IPS-20b (cell line): ENCODE measurements around the gene MEGF9.
"Not testable (repeated sequence)": the region's sequence is repeated elsewhere in the genome, so short reads cannot be mapped to it uniquely, and the experiment has no call there.

ENCODE experiments used
- H3K27ac ChIP-seq: one replicate; pipeline ENCODE4 v1.5.1; 2013; ENCODE audit warnings: low read length
- H3K27me3 ChIP-seq: 2 replicates; pipeline ENCODE4 v1.6.1; 2013; ENCODE audit warnings: mild to moderate bottlenecking, low read length, inconsistent platforms; ENCODE audit not compliant: insufficient read depth
- H3K36me3 ChIP-seq: 2 replicates; pipeline ENCODE4 v1.6.1; 2013; ENCODE audit warnings: low read depth, mild to moderate bottlenecking, inconsistent platforms, low read length, moderate library complexity; ENCODE audit not compliant: insufficient read depth
- H3K4me1 ChIP-seq: 2 replicates; pipeline ENCODE4 v1.6.1; 2013; ENCODE audit warnings: mild to moderate bottlenecking, control low read depth, inconsistent platforms, low read length, moderate library complexity; ENCODE audit not compliant: insufficient read depth
- H3K4me3 ChIP-seq: 2 replicates; pipeline ENCODE4 v1.5.1; 2013; ENCODE audit warnings: mild to moderate bottlenecking, low read length, inconsistent platforms
- H3K9ac ChIP-seq: 2 replicates; pipeline ENCODE4 v1.6.1; 2013; ENCODE audit warnings: low read depth, mild to moderate bottlenecking, inconsistent platforms, low read length, moderate library complexity
- H3K9me3 ChIP-seq: 2 replicates; pipeline ENCODE4 v1.6.1; 2013; ENCODE audit warnings: mild to moderate bottlenecking, low read depth, low read length, inconsistent platforms; ENCODE audit not compliant: insufficient read depth

The MEGF9 gene

GRCh38 chr9:120558454-120558853 lies 155.8 kb downstream of the MEGF9 start:
- no peaks in the 10 kb centered on the region for H3K4me1 ChIP-seq
- no peak overlapping the region for H3K27ac ChIP-seq
- no peaks in the 10 kb centered on the region for H3K9me3 ChIP-seq
- peaks cover 47% of the 10 kb centered on the region for H3K36me3 ChIP-seq
- H3K27me3 ChIP-seq, result no peaks in the 10 kb centered on the region
- no peak overlapping the region for H3K4me3 ChIP-seq
- no peak overlapping the region for H3K9ac ChIP-seq

- Histone ChIP-seq H3K4me3 (no peak overlapping the region), H3K27ac (no peak overlapping the region), H3K27me3 (no peaks in the 10 kb centered on the region), H3K9me3 (no peaks in the 10 kb centered on the region), H3K36me3 (peaks cover 42% of the 10 kb centered on the region), H3K9ac (no peak overlapping the region), H3K4me1 (no peaks in the 10 kb centered on the region)
Measured at GRCh38 chr9:120557205-120557604, 157.1 kb downstream of the MEGF9 start.

- Histone ChIP-seq H3K4me1 (no peaks in the 10 kb centered on the region), H3K9me3 (no peaks in the 10 kb centered on the region), H3K9ac (no peak overlapping the region), H3K36me3 (peaks cover 42% of the 10 kb centered on the region), H3K4me3 (no peak overlapping the region), H3K27me3 (no peaks in the 10 kb centered on the region), H3K27ac (no peak overlapping the region)
Measured at GRCh38 chr9:120556775-120557174, 157.5 kb downstream of the MEGF9 start.

GRCh38 chr9:120555839-120556238 lies 158.4 kb downstream of the MEGF9 start:
- Histone ChIP-seq H3K4me1 (no peaks in the 10 kb centered on the region), H3K36me3 (peaks cover 48% of the 10 kb centered on the region), H3K9me3 (no peaks in the 10 kb centered on the region), H3K27me3 (no peaks in the 10 kb centered on the region), H3K4me3 (no peak overlapping the region), H3K9ac (no peak overlapping the region), H3K27ac (no peak overlapping the region)

DNA sequence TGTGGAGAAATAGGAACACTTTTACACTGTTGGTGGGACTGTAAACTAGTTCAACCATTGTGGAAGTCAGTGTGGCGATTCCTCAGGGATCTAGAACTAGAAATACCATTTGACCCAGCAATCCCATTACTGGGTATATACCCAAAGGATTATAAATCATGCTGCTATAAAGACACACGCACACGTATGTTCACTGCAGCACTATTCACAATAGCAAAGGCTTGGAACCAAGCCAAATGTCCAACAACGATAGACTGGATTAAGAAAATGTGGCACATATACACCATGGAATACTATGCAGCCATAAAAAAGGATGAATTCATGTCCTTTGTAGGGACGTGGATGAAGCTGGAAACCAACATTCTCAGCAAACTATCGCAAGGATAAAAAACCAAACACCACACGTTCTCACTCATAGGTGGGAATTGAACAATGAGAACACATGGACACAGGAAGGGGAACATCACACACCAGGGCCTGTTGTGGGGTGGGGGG lies 162.0 kb downstream of the MEGF9 start:
- H3K27ac ChIP-seq, H3K9me3 ChIP-seq, H3K4me1 ChIP-seq, H3K27me3 ChIP-seq, H3K9ac ChIP-seq, H3K4me3 ChIP-seq: not testable (repeated sequence)
- peaks cover 63% of the 10 kb centered on the region for H3K36me3 ChIP-seq
